NCI-H2227 (cell line): Measurements from ENCODE around the gene ST6GALNAC3.
A peak's percentile ranks its signal among the peaks of the same experiment; 100 is the strongest.
"Not testable (repeated sequence)": the region's sequence is repeated elsewhere in the genome, so short reads cannot be mapped to it uniquely, and the experiment has no call there.

Experiments used
- DNase-seq: peaks from one replicate; lab custom pipeline; 2025; ENCODE audit not compliant: unreplicated experiment; lab: John Stamatoyannopoulos, UW

Gene ST6GALNAC3

DNA sequence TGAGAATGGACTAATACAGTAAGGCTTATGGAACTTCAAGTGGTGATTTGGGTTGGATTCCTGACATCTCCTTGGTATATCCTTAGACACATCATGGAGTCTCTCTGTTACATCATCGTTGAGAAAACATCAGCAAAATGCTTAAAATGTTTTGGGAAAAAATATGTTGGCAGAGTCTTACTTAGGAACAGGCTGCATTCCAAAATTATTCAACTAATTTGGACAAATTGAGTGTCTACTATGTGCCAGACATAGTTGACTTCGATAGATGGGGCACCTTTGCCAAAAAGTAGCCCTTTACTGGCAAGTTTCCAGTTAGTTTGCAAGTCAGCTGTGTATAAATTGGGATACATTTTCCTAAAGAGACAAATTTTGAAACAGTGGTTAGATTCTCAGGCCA lies 539.3 kb downstream of the ST6GALNAC3 start:
- no peak for DNase-seq

DNA sequence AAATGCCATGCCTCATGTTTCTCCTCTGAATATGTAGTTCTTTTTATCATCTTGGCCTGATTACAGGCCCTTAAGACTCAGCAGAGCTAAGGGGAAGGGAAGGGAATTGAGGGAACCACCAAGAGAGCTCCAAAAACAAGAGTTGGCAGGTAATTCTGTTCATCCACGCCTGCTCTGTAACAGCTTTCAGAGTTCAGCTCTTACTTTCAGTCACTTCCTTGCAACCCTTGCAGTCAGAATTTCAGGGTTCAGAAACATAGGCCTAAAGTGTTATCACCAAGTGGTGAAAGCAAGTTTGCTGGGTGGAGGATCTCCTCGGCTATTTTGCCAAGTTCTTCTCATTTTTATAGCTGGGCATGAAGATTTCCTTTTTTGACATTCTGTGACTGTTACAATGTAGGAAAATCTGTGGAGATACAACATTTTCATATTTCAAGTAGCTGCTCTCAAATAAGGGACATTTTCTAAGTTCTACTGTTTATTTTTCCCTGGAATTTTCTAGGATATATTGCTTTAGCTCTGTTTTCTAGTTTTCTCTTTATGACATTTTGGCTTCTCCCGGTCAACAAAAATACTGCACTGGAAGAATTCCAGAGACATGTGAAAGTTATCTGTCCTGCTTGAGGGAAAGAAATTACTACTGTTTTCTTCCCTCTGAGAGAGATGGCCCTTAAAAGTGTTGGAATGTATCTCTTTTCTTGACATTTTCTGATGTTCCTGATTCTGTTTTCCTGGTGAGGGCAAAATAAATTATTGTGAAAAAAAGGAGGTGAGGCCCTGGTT lies 540.9 kb downstream of the ST6GALNAC3 start:
- no peak for DNase-seq

DNA sequence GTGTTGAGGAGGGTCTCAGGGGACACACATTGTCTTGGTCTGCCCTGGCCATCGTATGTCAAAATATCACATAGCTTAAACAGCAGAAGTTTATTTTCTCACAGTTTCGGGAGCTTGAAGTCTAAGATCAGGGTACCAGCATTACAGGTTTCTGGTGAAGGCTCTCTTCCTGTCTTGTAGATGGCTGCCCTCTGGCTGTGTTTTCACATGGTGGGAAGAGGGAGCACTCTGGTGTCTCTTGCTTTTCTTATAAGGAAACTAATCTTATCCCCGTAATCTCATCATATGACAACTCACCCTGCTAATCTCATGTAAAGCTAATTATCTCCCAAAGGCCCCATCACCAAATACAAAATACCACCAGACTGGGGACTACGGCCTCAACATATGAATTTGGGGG lies 545.8 kb downstream of the ST6GALNAC3 start:
- no peak for DNase-seq

DNA sequence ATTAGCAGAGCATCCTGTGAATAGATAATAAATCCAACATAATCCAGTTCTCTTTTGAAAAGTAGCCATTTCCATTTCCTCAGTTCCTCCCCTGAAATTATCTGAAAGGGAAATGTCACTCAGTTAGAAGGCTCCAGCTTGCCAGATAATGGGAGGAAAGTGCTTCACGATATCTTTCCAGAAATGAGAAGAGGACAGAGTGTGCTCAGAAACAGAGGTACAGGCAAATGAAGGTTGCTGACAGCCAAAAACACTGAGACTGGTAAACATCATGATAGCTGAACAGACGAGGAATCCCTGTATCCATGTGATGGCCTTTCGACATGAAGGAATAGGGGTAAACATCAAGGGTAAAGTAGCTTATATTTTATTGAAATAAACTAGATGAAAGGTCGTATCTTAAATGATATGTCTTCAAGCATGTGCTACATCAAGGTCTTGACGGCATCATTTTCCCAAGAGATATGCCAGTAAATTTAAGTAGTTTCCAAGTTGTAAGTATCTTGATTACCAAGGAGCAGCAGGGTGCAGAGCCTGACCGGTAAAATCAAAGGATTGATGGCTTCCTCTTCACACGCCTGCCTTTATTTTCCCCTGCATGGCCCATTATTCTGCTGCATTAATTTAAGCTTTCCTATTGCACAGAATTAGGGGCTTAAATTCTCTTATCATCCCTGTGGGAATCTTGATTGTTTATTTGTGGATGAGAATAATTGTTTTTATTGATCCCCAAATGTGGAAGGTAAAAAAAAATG lies 548.4 kb downstream of the ST6GALNAC3 start:
- no peak for DNase-seq

DNA sequence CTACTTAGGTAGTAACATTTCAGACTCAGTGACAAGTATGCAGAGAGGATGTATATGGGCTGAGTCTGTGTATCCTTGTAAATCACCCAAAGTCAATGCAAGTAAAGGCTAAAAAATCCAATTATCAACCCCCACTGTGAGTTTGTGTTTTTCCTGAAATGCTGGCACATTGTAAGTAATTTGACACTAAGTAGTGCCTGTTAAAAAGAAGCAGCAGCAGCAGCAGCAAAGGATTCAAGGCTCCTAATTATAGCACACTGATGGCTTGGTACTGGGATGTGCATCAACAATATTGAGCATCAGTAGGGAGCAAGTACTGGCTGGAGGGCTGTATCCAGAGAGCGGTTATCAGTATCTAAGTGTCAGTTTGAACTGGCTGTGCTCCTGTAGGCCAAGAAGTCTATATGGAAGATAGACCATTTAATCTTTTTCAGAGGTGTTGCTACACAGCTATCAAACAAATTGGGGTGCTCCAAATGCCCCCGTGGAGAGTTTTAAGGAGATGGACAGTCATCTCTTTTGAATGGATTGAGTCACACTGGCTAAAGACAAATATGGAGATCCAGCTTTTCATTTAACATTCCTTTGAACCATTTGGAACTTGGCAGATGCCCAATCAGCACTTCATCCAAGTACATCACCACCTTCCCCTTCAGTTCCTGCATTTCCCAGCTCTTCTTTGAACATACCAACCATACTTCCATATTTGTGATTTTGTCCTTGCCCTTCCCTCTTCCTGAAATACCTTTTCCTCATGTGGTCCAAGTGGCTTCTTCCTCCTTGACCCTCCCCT lies 551.5 kb downstream of the ST6GALNAC3 start:
- peak; percentile 49 for DNase-seq

DNA sequence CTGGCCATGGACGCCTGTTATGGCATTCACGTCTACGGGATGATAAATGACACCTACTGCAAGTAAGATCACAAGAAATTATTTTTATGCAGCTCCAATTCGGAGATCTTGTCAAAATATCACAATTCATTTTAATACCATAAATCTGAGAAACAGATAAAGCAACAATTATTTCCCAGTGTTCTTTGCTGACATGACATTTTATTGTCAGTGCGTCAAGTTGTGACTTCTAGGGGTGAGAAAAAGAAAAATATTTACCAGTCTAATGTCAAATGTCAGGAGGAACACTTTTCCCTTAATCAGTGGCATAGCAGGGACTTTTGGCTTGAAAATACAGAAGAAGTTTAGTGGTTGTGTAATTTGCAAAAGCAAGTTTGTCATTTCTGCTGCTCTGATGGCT lies 553.0 kb downstream of the ST6GALNAC3 start:
- DNase-seq = no peak

DNA sequence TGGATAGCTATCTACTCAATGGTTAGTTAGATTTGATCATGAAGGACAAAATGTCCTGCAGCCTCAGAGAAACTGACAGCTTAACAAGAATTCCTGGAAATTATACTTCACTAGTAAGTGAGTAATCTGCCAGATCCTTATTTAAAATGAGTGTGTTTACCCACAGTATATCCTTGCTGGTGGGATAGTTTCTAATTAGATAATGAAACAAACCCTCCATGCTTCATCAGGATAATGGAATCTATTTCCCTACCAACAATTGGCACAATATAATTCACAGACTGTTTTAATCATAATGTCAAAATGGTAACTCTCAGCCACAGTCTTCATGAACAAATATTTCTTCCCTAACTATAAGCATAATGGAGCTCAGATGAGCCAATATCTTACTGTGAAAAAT lies 553.4 kb downstream of the ST6GALNAC3 start:
- no peak for DNase-seq

DNA sequence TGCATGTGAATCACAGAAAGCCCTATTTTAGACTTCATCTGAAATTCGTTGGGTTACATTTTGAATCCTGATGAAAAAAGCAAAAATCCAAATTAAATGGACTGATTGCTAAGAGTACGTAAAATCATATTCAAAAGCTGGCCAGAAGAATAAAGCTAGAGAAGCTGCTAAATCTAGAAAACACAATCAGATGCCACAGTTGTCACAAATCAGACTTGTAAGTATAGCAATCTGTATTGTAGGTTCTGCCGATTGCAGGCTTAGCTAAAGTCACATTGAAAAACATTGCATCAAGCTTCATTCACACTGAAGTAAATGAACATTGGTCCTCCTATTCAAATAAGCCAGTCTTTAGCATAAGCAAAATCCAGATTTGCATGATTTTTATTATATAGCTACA lies 557.6 kb downstream of the ST6GALNAC3 start:
- no peak for DNase-seq

DNA sequence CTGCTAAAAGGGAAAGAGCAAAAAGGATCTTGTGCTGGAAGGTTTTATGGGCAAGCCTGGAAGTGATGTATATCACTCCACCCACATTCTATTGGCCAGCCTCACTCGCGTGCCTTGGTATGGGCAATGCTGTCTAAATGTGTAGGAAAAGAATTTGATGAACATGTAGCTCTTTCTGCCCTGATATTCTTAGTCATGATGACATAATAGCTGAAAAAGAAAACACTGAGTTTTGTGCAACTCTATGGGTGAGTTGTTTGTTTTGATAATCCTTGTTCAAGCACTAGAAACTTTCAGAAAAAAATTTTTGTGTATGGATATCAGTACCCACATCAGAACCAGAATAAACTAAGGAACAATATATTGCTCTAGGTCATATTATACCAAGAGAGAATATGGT lies 561.2 kb downstream of the ST6GALNAC3 start:
- no peak for DNase-seq

DNA sequence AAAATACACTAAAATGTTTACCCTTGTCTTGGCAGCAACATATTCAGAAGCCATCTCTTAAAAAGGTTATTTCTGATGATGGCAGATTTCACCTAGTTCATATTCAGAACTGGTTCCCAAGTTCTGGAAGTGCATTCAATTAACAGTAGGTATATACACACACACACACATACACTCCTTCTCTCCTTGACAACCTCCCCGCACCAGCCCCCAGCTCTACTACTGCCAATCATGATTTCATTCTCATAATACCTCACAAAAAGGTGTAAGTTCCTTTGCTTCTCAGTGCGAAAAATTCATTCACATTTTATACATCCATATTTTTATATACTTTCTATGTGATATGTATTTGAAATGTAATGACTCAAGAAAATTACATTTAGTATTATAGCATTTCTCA lies 564.6 kb downstream of the ST6GALNAC3 start:
- DNase-seq = no peak

DNA sequence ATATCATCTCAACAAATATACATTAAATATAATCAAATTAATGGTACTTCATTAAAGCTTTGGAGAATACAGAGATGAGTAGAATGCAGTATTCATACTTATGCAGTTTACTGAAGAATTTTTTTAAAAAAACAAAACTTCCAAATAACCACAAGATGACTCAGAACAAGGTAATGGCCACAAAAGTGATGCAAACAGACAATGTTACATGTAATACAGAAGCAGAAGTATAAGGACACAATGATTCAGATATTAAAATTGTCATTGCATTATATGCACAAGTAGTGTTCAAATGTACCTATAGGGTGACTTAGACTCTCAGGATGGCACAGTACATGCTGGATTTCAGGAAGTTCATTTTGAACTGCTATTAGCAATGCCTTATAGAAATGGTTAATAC lies 565.5 kb downstream of the ST6GALNAC3 start:
- no peak for DNase-seq

DNA sequence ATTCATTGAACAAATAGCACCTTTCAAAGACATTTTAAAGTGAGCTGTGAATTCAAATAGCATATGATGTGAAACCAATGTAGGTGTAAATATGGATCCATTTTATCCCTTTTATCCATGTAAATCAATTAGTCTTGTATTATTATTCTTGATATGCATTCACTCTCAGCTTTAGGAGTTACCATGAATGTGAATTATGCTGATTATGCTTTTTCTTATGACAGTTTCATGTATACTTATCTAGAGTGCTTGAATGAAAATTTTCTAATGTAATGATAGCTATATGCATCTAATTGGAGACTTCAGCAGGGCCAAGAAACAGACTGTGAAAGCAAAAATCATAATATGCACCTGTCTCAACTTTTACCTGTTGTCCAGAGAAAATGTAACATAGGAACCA lies 566.2 kb downstream of the ST6GALNAC3 start:
- no peak for DNase-seq

DNA sequence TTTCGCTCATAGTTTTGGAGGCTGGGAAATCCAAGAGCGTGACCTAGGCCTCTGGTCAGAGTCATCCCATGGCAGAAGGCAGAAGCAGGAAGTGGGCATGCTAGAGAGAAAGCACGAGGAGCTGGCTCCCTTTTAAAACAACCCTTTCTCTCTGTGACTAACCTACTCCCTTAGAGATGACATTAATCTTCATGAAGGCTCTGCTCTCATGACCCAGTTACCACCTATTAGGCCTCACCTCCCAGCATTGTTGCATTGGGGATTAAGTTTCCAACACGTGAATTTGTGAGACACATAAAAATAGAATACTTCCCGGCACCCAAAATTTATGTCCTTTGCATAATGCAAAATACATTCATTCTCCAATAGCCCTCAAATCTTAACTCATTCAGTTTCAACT lies 569.6 kb downstream of the ST6GALNAC3 start:
- DNase-seq = no peak

DNA sequence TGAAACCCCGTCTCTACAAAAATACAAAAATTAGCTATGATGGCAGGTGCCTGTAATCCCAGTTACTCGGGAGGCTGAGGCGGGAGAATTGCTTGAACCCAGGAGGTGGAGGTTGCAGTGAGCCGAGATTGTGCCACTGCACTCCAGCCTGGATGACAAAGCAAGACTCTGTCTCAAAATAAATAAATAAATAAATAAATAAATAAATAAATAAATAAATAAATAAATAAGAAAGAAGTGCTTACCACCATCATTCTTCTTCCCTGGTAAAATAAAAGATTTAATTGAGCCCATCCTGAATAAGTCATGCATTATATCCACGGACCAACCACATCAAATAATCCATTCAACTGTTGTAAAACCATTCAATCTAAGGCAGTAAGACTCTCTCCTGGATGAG lies 578.3 kb downstream of the ST6GALNAC3 start:
- DNase-seq = not testable (repeated sequence)

DNA sequence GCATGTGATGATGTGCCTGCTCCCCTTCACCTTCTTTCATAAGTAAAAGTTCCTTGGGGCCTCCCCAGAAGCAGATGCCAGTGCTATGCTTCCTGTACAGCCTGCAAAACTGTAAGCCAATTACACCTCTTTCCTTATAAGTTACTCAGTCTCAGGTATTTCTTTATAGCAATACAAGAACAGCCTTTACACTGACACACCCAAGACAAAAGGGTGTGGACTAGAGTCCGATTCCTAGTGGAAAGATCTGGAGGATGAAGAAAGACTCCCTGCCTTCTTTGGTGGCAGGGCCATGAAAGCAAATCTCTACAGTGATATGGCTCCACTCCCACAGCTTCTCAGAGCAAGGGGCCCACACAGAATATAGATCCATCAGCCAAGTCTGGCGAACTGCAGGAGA lies 583.1 kb downstream of the ST6GALNAC3 start:
- no peak for DNase-seq

DNA sequence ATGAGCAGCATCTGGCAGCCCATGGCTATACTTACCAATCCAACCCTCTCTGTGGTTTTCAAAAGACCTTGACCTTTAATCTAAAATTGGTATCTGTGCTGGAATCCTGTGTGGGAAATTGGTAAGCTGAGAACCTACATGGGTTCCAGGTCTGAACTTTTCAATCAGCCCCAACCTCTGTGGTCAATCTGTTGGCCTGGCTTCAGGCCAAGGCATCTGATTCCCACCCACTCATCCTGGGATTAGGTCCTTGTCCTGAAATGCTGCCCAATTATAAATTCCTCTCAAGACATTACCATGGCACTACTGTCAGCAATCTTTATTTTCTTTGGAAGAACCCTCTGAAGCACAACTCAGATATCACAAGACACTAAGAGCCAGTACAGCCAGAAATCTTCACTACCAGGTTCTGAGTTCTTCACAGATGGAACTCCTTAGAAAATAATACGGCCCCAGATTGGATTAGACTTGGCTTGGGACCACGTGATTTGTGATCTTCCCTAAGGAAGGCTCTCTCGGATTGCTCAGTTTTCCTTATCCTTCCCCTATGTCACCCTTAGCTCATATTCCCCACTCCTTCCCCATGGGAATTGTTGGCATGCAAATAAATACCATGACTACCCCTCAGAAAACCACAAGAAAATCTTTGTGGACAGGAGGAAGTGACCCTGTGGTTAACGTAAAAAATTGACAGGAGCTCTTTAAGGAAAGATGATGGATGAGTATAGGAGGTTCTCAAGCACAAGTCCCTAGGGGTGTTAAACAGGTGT lies 584.8 kb downstream of the ST6GALNAC3 start:
- DNase-seq = no peak

DNA sequence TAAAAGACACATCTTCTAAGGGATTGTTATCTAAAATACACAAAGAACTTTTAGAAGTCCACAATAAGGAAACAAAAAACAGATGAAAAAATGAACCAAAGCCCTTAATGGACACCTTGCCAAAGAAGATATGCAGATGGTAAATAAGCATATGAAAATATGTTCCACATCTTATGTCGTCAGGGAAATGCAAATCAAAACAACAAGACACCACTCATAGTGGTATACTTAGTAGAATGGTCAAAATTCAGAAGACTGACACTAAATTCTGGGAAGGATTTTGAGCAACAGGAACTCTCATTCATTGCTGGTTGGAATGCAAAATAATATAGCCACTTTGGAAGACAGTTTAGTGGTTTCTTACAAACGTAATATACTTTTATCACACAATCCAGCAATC lies 587.0 kb downstream of the ST6GALNAC3 start:
- DNase-seq = no peak

DNA sequence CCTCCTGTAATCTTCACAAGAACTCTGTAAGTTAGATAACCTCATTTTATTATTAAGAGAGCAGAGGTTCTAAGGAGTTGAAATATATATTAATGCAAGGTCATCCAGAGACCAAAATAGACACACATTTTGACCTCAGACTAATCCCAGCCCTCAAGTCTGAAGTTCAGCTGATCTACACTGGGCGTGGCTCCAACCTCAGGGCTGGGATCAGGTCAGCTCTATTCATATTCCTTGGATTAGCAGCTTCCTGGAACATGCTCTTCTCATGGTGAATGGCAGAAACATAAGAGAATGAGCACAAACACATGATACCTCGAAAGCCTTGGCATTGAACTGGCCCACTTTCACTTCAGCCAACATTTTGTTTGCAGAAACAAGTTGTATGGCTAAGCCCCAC lies 592.0 kb downstream of the ST6GALNAC3 start:
- DNase-seq = no peak

DNA sequence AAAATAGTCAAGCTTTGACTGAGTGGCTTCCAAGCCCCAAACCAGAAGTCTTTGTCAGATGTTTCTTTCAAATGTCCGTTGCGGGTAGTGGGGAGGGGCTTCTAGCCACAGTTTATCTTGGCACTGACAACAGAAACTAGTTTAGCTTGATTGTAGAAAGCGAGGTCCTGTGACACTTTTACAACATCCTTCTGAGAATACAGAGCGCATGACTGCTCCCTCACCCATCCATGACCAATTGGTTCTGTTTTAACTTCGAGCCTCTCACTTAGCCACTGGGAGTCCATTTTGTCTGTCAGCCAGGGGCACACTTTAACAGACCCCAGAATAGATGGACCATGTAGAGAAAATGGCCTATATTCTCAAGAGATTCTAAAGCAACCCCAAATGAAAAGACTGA lies 593.5 kb downstream of the ST6GALNAC3 start:
- no peak for DNase-seq

DNA sequence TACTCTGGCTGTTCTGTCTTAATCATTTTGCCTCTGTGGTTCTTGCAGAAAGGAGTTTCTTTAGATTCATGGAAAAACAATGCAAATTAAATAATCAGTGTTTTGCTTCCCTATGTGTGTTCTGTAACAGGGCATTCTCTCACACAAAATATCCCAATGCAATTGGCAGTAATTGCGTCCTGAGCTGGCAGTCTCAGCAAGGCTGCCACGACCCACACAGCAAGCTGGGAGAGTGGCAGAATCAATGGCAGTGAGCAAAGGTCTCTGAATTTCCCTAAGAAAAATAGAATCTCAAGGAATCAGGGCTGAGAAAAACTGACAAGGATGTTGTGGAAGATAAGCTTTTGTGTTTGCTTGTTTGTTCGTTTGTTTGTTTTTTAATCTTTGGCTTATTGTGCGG lies 594.6 kb downstream of the ST6GALNAC3 start:
- no peak for DNase-seq
